AG09319 (cell line): ENCODE results near the gene STXBP5L.
A peak's percentile ranks its signal among the peaks of the same experiment; 100 is the strongest.

Experiments used
- DNase-seq: peaks from one replicate; pipeline ENCODE4 v3.0.0-alpha.2; 2010; ENCODE audit warnings: low read depth; ENCODE audit errors: extremely low read depth
- CTCF ChIP-seq: IDR thresholded peaks from 2 replicates; pipeline ENCODE4 v1.5.1; 2011; ENCODE audit warnings: low read depth, mild to moderate bottlenecking, inconsistent platforms, low read length, moderate library complexity

STXBP5L gene

GRCh38 chr3:120908030-120908794, at the start of gene STXBP5L:
STXBP5L (plus strand) TSS chr3:120908205; CDS start chr3:120909579, 1,374 bp downstream.
- no peak for TF ChIP-seq CTCF
- DNase-seq, result peak; percentile 5

GRCh38 chr3:120858521-120858920, 49.5 kb upstream of the STXBP5L start:
- no peak for DNase-seq
- no peak for TF ChIP-seq CTCF

- no peak for DNase-seq
Measured at GRCh38 chr3:120864541-120864940, 43.5 kb upstream of the STXBP5L start.

GRCh38 chr3:120875507-120875906, 32.5 kb upstream of the STXBP5L start:
- TF ChIP-seq CTCF, result no peak
- no peak for DNase-seq

More at GRCh38 chr3:120864541-120864940, 43.5 kb upstream of the STXBP5L start:
- TF ChIP-seq CTCF, result no peak

- no peak for DNase-seq
- no peak for TF ChIP-seq CTCF
Measured at GRCh38 chr3:120875989-120876388, 32.0 kb upstream of the STXBP5L start.

- DNase-seq, result no peak
- TF ChIP-seq CTCF, result no peak
Measured at GRCh38 chr3:120879411-120879810, 28.6 kb upstream of the STXBP5L start.

GRCh38 chr3:120892921-120893320, 15.1 kb upstream of the STXBP5L start:
- DNase-seq, result no peak
- TF ChIP-seq CTCF, result no peak
